HG03378 (cell line): ENCODE results near the gene THBS2.
"Not testable (repeated sequence)": the region's sequence is repeated elsewhere in the genome, so short reads cannot be mapped to it uniquely, and the experiment has no call there.

Source experiments
- ATAC-seq: cut with Tn5 transposase; IDR thresholded peaks from one replicate; pipeline ENCODE4 v1.9.1; 2021; ENCODE audit warnings: mild to moderate bottlenecking, moderate library complexity; ENCODE audit not compliant: unreplicated experiment

The THBS2 gene

GRCh38 chr6:169213814-169214520 lies 39.7 kb downstream of the THBS2 start:
- no peak for ATAC-seq

- ATAC-seq = peak; percentile 98
These were observed 40.5 kb downstream of the THBS2 start for GRCh38 chr6:169212897-169213813.

GRCh38 chr6:169212436-169212835 lies 41.2 kb downstream of the THBS2 start:
- no peak for ATAC-seq

- ATAC-seq = no peak
These were observed 41.8 kb downstream of the THBS2 start for GRCh38 chr6:169211881-169212280.

GRCh38 chr6:169210611-169211010 lies 43.0 kb downstream of the THBS2 start:
- no peak for ATAC-seq

- ATAC-seq = no peak
These were observed 45.6 kb downstream of the THBS2 start for GRCh38 chr6:169208011-169208410.

- no peak for ATAC-seq
These were observed 46.2 kb downstream of the THBS2 start for GRCh38 chr6:169207482-169207881.

- no peak for ATAC-seq
These were observed 48.2 kb downstream of the THBS2 start for GRCh38 chr6:169205176-169206160.

- no peak for ATAC-seq
These were observed 49.5 kb downstream of the THBS2 start for GRCh38 chr6:169204167-169204566.

- no peak for ATAC-seq
These were observed 51.7 kb downstream of the THBS2 start for GRCh38 chr6:169201985-169202384.

- ATAC-seq = no peak
These were observed 52.6 kb downstream of the THBS2 start for GRCh38 chr6:169200893-169201514.

- no peak for ATAC-seq
These were observed 53.9 kb downstream of the THBS2 start for GRCh38 chr6:169199625-169200335.

- ATAC-seq = no peak
These were observed 54.8 kb downstream of the THBS2 start for GRCh38 chr6:169198885-169199284.

GRCh38 chr6:169197929-169198328 lies 55.7 kb downstream of the THBS2 start:
- ATAC-seq = not testable (repeated sequence)

GRCh38 chr6:169196279-169196678 lies 57.4 kb downstream of the THBS2 start:
- ATAC-seq = not testable (repeated sequence)

- no peak for ATAC-seq
These were observed 58.9 kb downstream of the THBS2 start for GRCh38 chr6:169194737-169195136.

- ATAC-seq = no peak
These were observed 62.7 kb downstream of the THBS2 start for GRCh38 chr6:169190970-169191369.

- ATAC-seq = no peak
These were observed 63.5 kb downstream of the THBS2 start for GRCh38 chr6:169190144-169190584.

- no peak for ATAC-seq
These were observed 64.0 kb downstream of the THBS2 start for GRCh38 chr6:169189686-169190085.

GRCh38 chr6:169189182-169189581 lies 64.5 kb downstream of the THBS2 start:
- ATAC-seq = no peak
